Lower lobe of right lung (tissue), 2 donors: ENCODE data around the gene PPAN. TPM values are rescaled to one million over a fixed set of nuclear protein-coding genes. Genes with fewer than 3 reads are reported as not detected.
A peak's percentile ranks its signal among the peaks of the same experiment; 100 is the strongest.

ENCODE experiments used
- ATAC-seq, 2 donors: fragments of 200-7000 bp; cut with Tn5 transposase; one replicate each; pipeline ENCODE4 v1.9.1; 2020 to 2022; ENCODE audit warnings: mild to moderate bottlenecking in 2 of 2, moderate library complexity in 2 of 2
- DNase-seq: peaks from one replicate; pipeline ENCODE4 v3.0.0-alpha.2; 2020
- H3K27ac ChIP-seq: fragments of 200-600 bp; one replicate; pipeline ENCODE4 v1.8.0; 2022
- H3K27me3 ChIP-seq: fragments of 200-600 bp; one replicate; pipeline ENCODE4 v1.8.0; 2022; ENCODE audit warnings: low read depth
- H3K36me3 ChIP-seq: fragments of 200-600 bp; one replicate; pipeline ENCODE4 v1.8.0; 2022; ENCODE audit warnings: mild to moderate bottlenecking
- H3K4me1 ChIP-seq: fragments of 200-600 bp; one replicate; pipeline ENCODE4 v1.8.0; 2022
- H3K4me3 ChIP-seq: fragments of 200-600 bp; one replicate; pipeline ENCODE4 v1.8.0; 2022; ENCODE audit warnings: mild to moderate bottlenecking
- H3K9me3 ChIP-seq: fragments of 200-600 bp; one replicate; pipeline ENCODE4 v1.8.0; 2022
- CTCF ChIP-seq: fragments of 200-600 bp; IDR thresholded peaks from one replicate; pipeline ENCODE4 v1.8.0; 2022; ENCODE audit warnings: antibody characterized with exemption, mild to moderate bottlenecking
- intact Hi-C: fragments of 100-400 bp; cut with DNase I; formaldehyde crosslinking; loops from one replicate; pipeline ENCODE4 v1.11.0; 2022
- total RNA-seq: library from RNA; stranded (reverse); fragmentation: NEBNext Ultra II Directional; extraction: Animal tissue kit (Norgen Biotek cat#: 25700); gene quantifications from one replicate; pipeline ENCODE4 v1.2.1, GENCODE V29; 2021
- donor health status: DM: no; HTN: yes; CAD: no; lungs with severe emphysema.

Gene PPAN
- total RNA-seq, 1 donor from 2014 or later: 30.8 TPM

- no peak for DNase-seq
- H3K4me1 ChIP-seq: peaks cover 25% of the 10 kb centered on the region
- H3K27me3 ChIP-seq: no peaks in the 10 kb centered on the region
- ATAC-seq: no peak
- H3K36me3 ChIP-seq: peaks cover 6% of the 10 kb centered on the region
- no peak overlapping the region for H3K4me3 ChIP-seq
- intact Hi-C loops: no loop called here
- no peak for TF ChIP-seq CTCF
- no peaks in the 10 kb centered on the region for H3K9me3 ChIP-seq
- peak overlapping the region; percentile 39 for H3K27ac ChIP-seq
Observed at GRCh38 chr19:10102787-10103236, 3.4 kb upstream of the PPAN start.

GRCh38 chr19:10104130-10104513 lies 2.0 kb upstream of the PPAN start:
- no peak for TF ChIP-seq CTCF
- no peaks in the 10 kb centered on the region for H3K27me3 ChIP-seq
- no peak for DNase-seq

GRCh38 chr19:10104665-10105508 lies 1.3 kb upstream of the PPAN start:
- peaks cover 25% of the 10 kb centered on the region for H3K4me1 ChIP-seq
- peak; percentile 12 to 37 for ATAC-seq
- intact Hi-C loops: no loop called here

More at GRCh38 chr19:10104130-10104513, 2.0 kb upstream of the PPAN start:
- no peak for ATAC-seq
- Histone ChIP-seq H3K36me3 (peaks cover 19% of the 10 kb centered on the region), H3K9me3 (no peaks in the 10 kb centered on the region), H3K27ac (no peak overlapping the region), H3K4me3 (no peak overlapping the region), H3K4me1 (peaks cover 25% of the 10 kb centered on the region)
- intact Hi-C loops: no loop called here

GRCh38 chr19:10105509-10106099 lies 558 bp upstream of the PPAN start:
- H3K27me3 ChIP-seq: no peaks in the 10 kb centered on the region
- TF ChIP-seq CTCF: no peak
- H3K36me3 ChIP-seq: peaks cover 34% of the 10 kb centered on the region
- H3K9me3 ChIP-seq: no peaks in the 10 kb centered on the region
- peak overlapping the region; percentile 97 for H3K4me3 ChIP-seq
- intact Hi-C loops: no loop called here
- H3K27ac ChIP-seq: peak overlapping the region; percentile 88
- no peak for ATAC-seq
- H3K4me1 ChIP-seq: peaks cover 25% of the 10 kb centered on the region
- no peak for DNase-seq

More at GRCh38 chr19:10104665-10105508, 1.3 kb upstream of the PPAN start:
- no peak for TF ChIP-seq CTCF
- DNase-seq: no peak
- Histone ChIP-seq H3K4me3 (no peak overlapping the region), H3K36me3 (peaks cover 27% of the 10 kb centered on the region), H3K27me3 (no peaks in the 10 kb centered on the region), H3K27ac (no peak overlapping the region), H3K9me3 (no peaks in the 10 kb centered on the region)

- no peak for ATAC-seq
- no peak for TF ChIP-seq CTCF
- H3K4me1 ChIP-seq: peaks cover 25% of the 10 kb centered on the region
Observed at GRCh38 chr19:10107254-10107653, 1.1 kb downstream of the PPAN start.

More at GRCh38 chr19:10107254-10107653, 1.1 kb downstream of the PPAN start:
- intact Hi-C loops: no loop called here
- Histone ChIP-seq H3K27ac (no peak overlapping the region), H3K9me3 (no peaks in the 10 kb centered on the region), H3K36me3 (peaks cover 43% of the 10 kb centered on the region), H3K27me3 (no peaks in the 10 kb centered on the region), H3K4me3 (peak overlapping the region; percentile 97)
- no peak for DNase-seq
